H9 (cell line): ENCODE data around the gene CPNE5. TPM values are rescaled to one million over a fixed set of nuclear protein-coding genes. Genes with fewer than 3 reads are reported as not detected.

ENCODE experiments used
- DNase-seq: peaks from one replicate; pipeline ENCODE4 v3.0.0-alpha.2; 2017
- H2AFZ ChIP-seq: one replicate; pipeline ENCODE4 v1.6.1; 2013; ENCODE audit warnings: mild to moderate bottlenecking, low read length, control low read depth, moderate library complexity
- H2AK5ac ChIP-seq: 2 replicates; pipeline ENCODE4 v1.6.1; 2013; ENCODE audit warnings: low read length, control low read depth, mixed read lengths; ENCODE audit not compliant: insufficient read length
- H2BK120ac ChIP-seq: one replicate; pipeline ENCODE4 v1.6.1; 2013; ENCODE audit warnings: low read depth, mild to moderate bottlenecking, low read length, control low read depth, inconsistent platforms; ENCODE audit not compliant: poor library complexity, severe bottlenecking
- H2BK12ac ChIP-seq: 2 replicates; pipeline ENCODE4 v1.6.1; 2013; ENCODE audit warnings: low read length, control low read depth, mixed read lengths, low read depth; ENCODE audit not compliant: insufficient read length
- H2BK15ac ChIP-seq: 2 replicates; pipeline ENCODE4 v1.6.1; 2013; ENCODE audit warnings: low read depth, low read length, control low read depth
- H2BK20ac ChIP-seq: one replicate; pipeline ENCODE4 v1.6.1; 2013; ENCODE audit warnings: low read depth, mild to moderate bottlenecking, low read length, control low read depth, inconsistent platforms; ENCODE audit not compliant: poor library complexity, severe bottlenecking
- H2BK5ac ChIP-seq: 2 replicates; pipeline ENCODE4 v1.6.1; 2013; ENCODE audit warnings: low read length, control low read depth, mixed read lengths; ENCODE audit not compliant: insufficient read length
- H3K14ac ChIP-seq: 2 replicates; pipeline ENCODE4 v1.6.1; 2013; ENCODE audit warnings: low read length, control low read depth; ENCODE audit not compliant: insufficient read depth
- H3K18ac ChIP-seq: 2 replicates; pipeline ENCODE4 v1.6.1; 2013; ENCODE audit warnings: low read depth, mild to moderate bottlenecking, mixed read lengths, low read length, control low read depth; ENCODE audit not compliant: insufficient read length
- H3K23ac ChIP-seq: 2 replicates; pipeline ENCODE4 v1.6.1; 2013; ENCODE audit warnings: low read length, control low read depth, mixed read lengths, low read depth; ENCODE audit not compliant: insufficient read length
- H3K23me2 ChIP-seq: 2 replicates; pipeline ENCODE4 v1.6.1; 2013; ENCODE audit warnings: low read depth, mild to moderate bottlenecking, mixed read lengths, low read length, control low read depth; ENCODE audit not compliant: insufficient read length, poor library complexity, severe bottlenecking
- H3K27ac ChIP-seq: 2 replicates; pipeline ENCODE4 v1.5.1; 2013; ENCODE audit warnings: low read length, control low read depth, mixed read lengths, low read depth; ENCODE audit not compliant: insufficient read length
- H3K27me3 ChIP-seq: 2 replicates; pipeline ENCODE4 v1.6.1; 2013; ENCODE audit warnings: low read length, control low read depth, inconsistent platforms; ENCODE audit not compliant: insufficient read depth
- H3K4ac ChIP-seq: 2 replicates; pipeline ENCODE4 v1.6.1; 2013; ENCODE audit warnings: low read depth, mild to moderate bottlenecking, control low read depth, inconsistent platforms, low read length, moderate library complexity
- H3K4me1 ChIP-seq: 2 replicates; pipeline ENCODE4 v1.6.1; 2013; ENCODE audit warnings: low read length, control low read depth, inconsistent platforms; ENCODE audit not compliant: insufficient read depth
- H3K4me2 ChIP-seq: 2 replicates; pipeline ENCODE4 v1.6.1; 2013; ENCODE audit warnings: low read length, control low read depth, mixed read lengths; ENCODE audit not compliant: insufficient read length, insufficient read depth
- H3K56ac ChIP-seq: 2 replicates; pipeline ENCODE4 v1.6.1; 2013; ENCODE audit warnings: low read depth, mild to moderate bottlenecking, mixed read lengths, low read length, control low read depth; ENCODE audit not compliant: insufficient read length
- H3K79me1 ChIP-seq: 2 replicates; pipeline ENCODE4 v1.6.1; 2013; ENCODE audit warnings: low read depth, mild to moderate bottlenecking, moderate library complexity, low read length, control low read depth, inconsistent platforms; ENCODE audit not compliant: insufficient read depth, poor library complexity, severe bottlenecking
- H3K79me2 ChIP-seq: 2 replicates; pipeline ENCODE4 v1.6.1; 2013; ENCODE audit warnings: low read length, control low read depth, inconsistent platforms; ENCODE audit not compliant: insufficient read depth
- H3K9ac ChIP-seq: 2 replicates; pipeline ENCODE4 v1.6.1; 2013; ENCODE audit warnings: low read length, control low read depth, mixed read lengths; ENCODE audit not compliant: insufficient read length; ENCODE audit errors: extremely low read depth
- H3K9me3 ChIP-seq: one replicate; pipeline ENCODE4 v1.6.1; 2013; ENCODE audit warnings: low read depth, low read length, inconsistent platforms; ENCODE audit not compliant: control insufficient read depth
- H3T11ph ChIP-seq: one replicate; pipeline ENCODE4 v1.6.1; 2013; ENCODE audit warnings: mild to moderate bottlenecking, low read length, control low read depth, inconsistent platforms
- H4K20me1 ChIP-seq: one replicate; pipeline ENCODE4 v1.6.1; 2013; ENCODE audit not compliant: control insufficient read depth, insufficient read length, insufficient read depth
- H4K5ac ChIP-seq: 2 replicates; pipeline ENCODE4 v1.6.1; 2013; ENCODE audit warnings: low read depth, mild to moderate bottlenecking, mixed read lengths, low read length, control low read depth; ENCODE audit not compliant: insufficient read length
- H4K8ac ChIP-seq: replicated peaks from 2 replicates; pipeline ENCODE4 v1.6.1; 2013; ENCODE audit warnings: low read length, control low read depth, mixed read lengths, low read depth; ENCODE audit not compliant: insufficient read length
- H4K91ac ChIP-seq: 2 replicates; pipeline ENCODE4 v1.6.1; 2013; ENCODE audit warnings: low read depth, mild to moderate bottlenecking, moderate library complexity, mixed read lengths, low read length, control low read depth; ENCODE audit not compliant: insufficient read length
- H3K27ac Mint-ChIP-seq, 3 experiments: 2 replicates in 2 of 3; 3 replicates in 1 of 3; pipeline ENCODE4 v1.8.0; 2020 to 2021; ENCODE audit warnings: mixed read lengths in 3 of 3, mild to moderate bottlenecking in 1 of 3, moderate library complexity in 1 of 3
- H3K27me3 Mint-ChIP-seq: 2 replicates; pipeline ENCODE4 v1.8.0; 2021; ENCODE audit warnings: low read depth, mild to moderate bottlenecking, moderate library complexity, mixed read lengths
- H3K36me3 Mint-ChIP-seq, 3 experiments: 2 replicates in 2 of 3; 3 replicates in 1 of 3; pipeline ENCODE4 v1.8.0; 2020 to 2021; ENCODE audit warnings: low read depth in 3 of 3, mixed read lengths in 3 of 3; ENCODE audit not compliant: insufficient read depth in 1 of 3
- H3K4me1 Mint-ChIP-seq, 2 experiments: 2 replicates each; pipeline ENCODE4 v1.8.0; 2020; ENCODE audit warnings: mixed read lengths in 2 of 2
- H3K4me3 Mint-ChIP-seq, 2 experiments: 2 replicates in 1 of 2; 3 replicates in 1 of 2; pipeline ENCODE4 v1.8.0; 2020 to 2021; ENCODE audit warnings: mild to moderate bottlenecking in 2 of 2, mixed read lengths in 2 of 2, moderate library complexity in 1 of 2
- H3K9me3 Mint-ChIP-seq, 2 experiments: 2 replicates in 1 of 2; 3 replicates in 1 of 2; pipeline ENCODE4 v1.8.0; 2020; ENCODE audit warnings: mild to moderate bottlenecking in 2 of 2, mixed read lengths in 2 of 2, moderate library complexity in 1 of 2
- CTCF ChIP-seq: fragments of 200-600 bp; sonication (generic); conservative IDR thresholded peaks from 3 replicates; pipeline ENCODE4 v1.8.0; 2021; ENCODE audit warnings: antibody characterized with exemption, mild to moderate bottlenecking
- WGBS: extraction: QIAGEN DNeasy Blood & Tissue Kit; methylation state at CpG from one replicate; pipeline ENCODE4 v1.1.7; 2013; ENCODE audit warnings: missing lambda C conversion rate, low lambda C conversion rate, mixed read lengths; ENCODE audit not compliant: insufficient read length; ENCODE audit errors: extremely low coverage; 5-methylcytosine and 5-hydroxymethylcytosine counted together
- total RNA-seq: library from RNA; stranded (reverse); gene quantifications from 2 replicates; pipeline ENCODE4 v1.2.1, GENCODE V29; 2021

The CPNE5 gene
- total RNA-seq, 1 experiment from 2014 or later: 0.52 TPM

- H3K9ac ChIP-seq: no peak overlapping the region
- H3K23me2 ChIP-seq: no peaks in the 10 kb centered on the region
- no peak overlapping the region for H3K27ac Mint-ChIP-seq
- no peaks in the 10 kb centered on the region for H3K9me3 ChIP-seq
- H4K91ac ChIP-seq: no peak overlapping the region
- no peaks in the 10 kb centered on the region for H3K79me1 ChIP-seq
- peaks cover 6 to 7% of the 10 kb centered on the region in 2 experiments for H3K4me1 Mint-ChIP-seq
- H2BK120ac ChIP-seq: no peak overlapping the region
- H3K4me3 Mint-ChIP-seq: no peak overlapping the region
- no peak overlapping the region for H2BK20ac ChIP-seq
- no peak overlapping the region for H3K23ac ChIP-seq
- H3K27me3 ChIP-seq: no peaks in the 10 kb centered on the region
- no peak overlapping the region for H3K14ac ChIP-seq
- H4K20me1 ChIP-seq: no peaks in the 10 kb centered on the region
- H3K27me3 Mint-ChIP-seq: no peaks in the 10 kb centered on the region
- no peak for DNase-seq
- no peaks in the 10 kb centered on the region; a peak in 1 of 5 replicates for H3K9me3 Mint-ChIP-seq
- H3K4ac ChIP-seq: no peak overlapping the region
- H3T11ph ChIP-seq: no peak overlapping the region
- H3K4me2 ChIP-seq: no peak overlapping the region
- no peaks in the 10 kb centered on the region for H3K36me3 Mint-ChIP-seq
- no peak overlapping the region for H2BK5ac ChIP-seq
- TF ChIP-seq CTCF: no peak
- H2AFZ ChIP-seq: no peak overlapping the region
- no peak overlapping the region for H3K18ac ChIP-seq
- no peak overlapping the region for H2BK12ac ChIP-seq
- no peak overlapping the region for H3K56ac ChIP-seq
- H2AK5ac ChIP-seq: no peak overlapping the region
- no peak overlapping the region for H2BK15ac ChIP-seq
- no peak overlapping the region for H4K8ac ChIP-seq
- no peak overlapping the region for H4K5ac ChIP-seq
- no peaks in the 10 kb centered on the region for H3K4me1 ChIP-seq
- no CpG with 5 or more reads among the region's 19 CpGs for WGBS
- H3K79me2 ChIP-seq: no peaks in the 10 kb centered on the region
- no peak overlapping the region for H3K27ac ChIP-seq
Observed at GRCh38 chr6:36742146-36742545, 97.1 kb downstream of the CPNE5 start.
